AG10803 (cell line): ENCODE data around the gene GPX4.
A peak's percentile ranks its signal among the peaks of the same experiment; 100 is the strongest.

Experiments used
- DNase-seq: peaks from one replicate; pipeline ENCODE4 v3.0.0; 2010; ENCODE audit warnings: low read depth
- H3K4me3 ChIP-seq: 2 replicates; pipeline ENCODE4 v1.5.1; 2011; ENCODE audit warnings: mild to moderate bottlenecking, low read length, control low read depth
- TF ChIP-seq, protein P1 (sequence below): conservative IDR thresholded peaks from 2 replicates; pipeline ENCODE4 v1.5.1; 2011; ENCODE audit warnings: mild to moderate bottlenecking, low read length, control low read depth, inconsistent platforms

The GPX4 gene

DNA sequence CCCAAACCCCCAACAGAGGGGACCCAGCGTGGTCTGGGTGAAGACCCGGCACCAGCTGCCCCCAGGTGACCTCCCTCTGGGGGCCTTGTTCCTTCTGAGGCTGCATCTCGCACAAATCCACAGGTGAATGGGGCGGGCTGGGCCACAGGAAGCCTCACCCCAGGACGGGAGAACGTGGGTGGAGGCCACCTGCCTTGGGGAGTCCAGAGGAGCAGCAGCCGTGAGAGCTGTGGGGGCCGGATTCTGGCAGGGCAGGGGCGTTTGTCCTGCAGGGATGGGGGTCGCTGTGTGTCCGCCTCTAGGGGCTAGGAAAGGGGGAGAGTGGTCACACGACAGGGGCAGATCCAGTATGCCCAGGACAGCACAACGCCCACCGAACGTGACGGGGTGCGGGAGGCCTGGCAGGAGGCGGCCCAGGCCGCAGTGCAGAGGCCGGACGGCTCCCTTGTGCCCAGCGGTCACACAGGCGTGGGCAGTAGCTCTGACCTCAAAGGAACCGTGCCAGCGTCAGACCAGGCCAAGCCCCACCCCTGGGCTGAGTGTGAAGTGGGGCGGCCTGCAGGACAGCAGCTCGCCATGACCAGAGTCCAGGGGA lies 15.3 kb upstream of the GPX4 start:
- TF ChIP-seq, protein P1, sequence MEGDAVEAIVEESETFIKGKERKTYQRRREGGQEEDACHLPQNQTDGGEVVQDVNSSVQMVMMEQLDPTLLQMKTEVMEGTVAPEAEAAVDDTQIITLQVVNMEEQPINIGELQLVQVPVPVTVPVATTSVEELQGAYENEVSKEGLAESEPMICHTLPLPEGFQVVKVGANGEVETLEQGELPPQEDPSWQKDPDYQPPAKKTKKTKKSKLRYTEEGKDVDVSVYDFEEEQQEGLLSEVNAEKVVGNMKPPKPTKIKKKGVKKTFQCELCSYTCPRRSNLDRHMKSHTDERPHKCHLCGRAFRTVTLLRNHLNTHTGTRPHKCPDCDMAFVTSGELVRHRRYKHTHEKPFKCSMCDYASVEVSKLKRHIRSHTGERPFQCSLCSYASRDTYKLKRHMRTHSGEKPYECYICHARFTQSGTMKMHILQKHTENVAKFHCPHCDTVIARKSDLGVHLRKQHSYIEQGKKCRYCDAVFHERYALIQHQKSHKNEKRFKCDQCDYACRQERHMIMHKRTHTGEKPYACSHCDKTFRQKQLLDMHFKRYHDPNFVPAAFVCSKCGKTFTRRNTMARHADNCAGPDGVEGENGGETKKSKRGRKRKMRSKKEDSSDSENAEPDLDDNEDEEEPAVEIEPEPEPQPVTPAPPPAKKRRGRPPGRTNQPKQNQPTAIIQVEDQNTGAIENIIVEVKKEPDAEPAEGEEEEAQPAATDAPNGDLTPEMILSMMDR = no peak
- DNase-seq = no peak
- H3K4me3 ChIP-seq = no peak overlapping the region

DNA sequence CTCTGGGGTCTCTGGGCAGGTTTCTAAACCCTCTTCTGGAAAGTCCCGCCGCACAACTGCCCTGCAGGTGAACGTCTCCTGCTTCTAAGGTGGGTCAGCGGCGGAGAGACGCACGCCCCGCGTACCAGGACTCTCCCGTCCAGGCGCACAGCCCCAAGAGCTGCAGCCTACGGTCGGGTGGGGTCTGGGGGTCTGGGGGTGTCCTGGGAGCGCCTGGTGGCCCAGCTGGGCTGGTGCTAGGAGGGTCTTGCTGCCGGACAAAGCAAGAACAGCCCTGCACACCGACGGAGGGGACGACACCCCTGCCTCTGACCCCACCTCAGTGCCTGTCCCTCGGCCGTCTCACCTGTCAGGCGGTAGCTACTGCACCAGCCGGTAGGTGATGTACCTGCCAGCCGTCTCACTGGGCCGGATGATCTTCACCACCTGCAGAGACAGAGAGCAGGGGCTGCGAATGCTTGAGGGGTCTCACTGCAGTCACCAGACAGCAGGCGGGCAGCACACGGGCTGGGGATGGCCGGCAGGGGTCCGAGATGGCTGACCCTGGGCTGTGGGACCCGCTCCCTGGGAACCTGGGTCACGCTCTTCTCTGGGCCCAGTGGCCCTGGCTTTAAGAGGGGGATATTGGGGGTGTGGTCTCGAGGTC lies 14.5 kb upstream of the GPX4 start:
- H3K4me3 ChIP-seq = no peak overlapping the region
- DNase-seq = no peak
- TF ChIP-seq, protein P1 = no peak

DNA sequence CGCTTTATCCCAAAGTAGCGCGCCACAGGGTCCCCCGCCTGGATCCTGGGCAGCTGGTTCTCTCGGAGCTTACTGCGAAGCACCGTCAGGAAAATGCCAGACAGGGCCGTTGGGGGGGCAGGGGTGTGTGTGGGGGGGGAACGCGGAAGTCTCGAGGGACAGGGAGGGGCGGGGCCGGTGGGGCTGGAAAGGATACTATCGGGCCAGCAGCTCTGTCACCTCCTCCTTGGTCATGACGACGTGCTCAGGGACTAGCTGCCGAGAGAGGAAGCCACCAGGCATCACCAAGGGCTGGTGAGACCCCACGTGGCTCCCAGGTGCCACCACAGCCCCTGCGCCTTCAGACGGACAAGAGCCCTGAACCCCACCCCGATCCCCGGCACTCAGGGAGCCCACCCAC lies 13.9 kb upstream of the GPX4 start:
- no peak overlapping the region for H3K4me3 ChIP-seq
- TF ChIP-seq, protein P1 = no peak
- DNase-seq = no peak

DNA sequence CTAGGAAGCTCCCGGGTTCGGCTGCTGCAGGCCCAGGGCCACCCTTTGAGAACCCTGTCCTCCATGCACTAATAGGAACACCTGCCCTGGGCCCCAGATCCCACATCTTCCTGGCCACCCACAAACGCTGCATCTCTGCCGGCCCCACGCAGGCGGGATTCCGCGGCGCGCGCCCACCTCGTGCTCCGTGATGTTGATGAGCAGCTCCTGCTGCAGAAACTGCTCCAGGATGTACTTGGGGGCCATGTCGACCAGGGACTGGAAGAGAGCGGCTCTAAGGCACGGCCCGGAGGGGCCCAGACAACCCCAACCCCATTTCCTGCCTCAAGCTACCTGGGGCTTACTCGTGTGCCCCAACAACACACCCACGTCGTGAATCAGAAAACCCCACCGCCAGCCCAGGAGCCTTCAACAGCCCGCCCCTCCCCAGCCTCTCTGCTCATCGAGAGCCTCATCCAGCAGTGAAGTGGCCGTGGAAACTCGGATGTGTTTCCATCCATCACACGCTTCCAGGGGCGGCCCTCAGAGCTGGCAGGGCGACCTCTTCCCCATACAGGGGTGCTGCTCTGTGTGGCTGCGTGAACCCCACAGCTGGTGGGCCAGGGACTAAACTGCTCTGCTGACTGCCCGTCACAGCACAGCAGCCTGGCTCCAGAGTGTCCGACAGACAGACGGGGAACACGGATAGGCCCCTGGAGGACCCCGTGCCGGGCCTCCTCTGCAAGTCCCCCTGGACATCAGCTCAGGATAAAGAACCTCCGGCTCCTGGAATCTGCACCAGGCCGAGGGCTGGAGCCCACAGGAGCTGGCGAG lies 12.9 kb upstream of the GPX4 start:
- no peak for DNase-seq
- TF ChIP-seq, protein P1 = no peak
- no peak overlapping the region for H3K4me3 ChIP-seq

DNA sequence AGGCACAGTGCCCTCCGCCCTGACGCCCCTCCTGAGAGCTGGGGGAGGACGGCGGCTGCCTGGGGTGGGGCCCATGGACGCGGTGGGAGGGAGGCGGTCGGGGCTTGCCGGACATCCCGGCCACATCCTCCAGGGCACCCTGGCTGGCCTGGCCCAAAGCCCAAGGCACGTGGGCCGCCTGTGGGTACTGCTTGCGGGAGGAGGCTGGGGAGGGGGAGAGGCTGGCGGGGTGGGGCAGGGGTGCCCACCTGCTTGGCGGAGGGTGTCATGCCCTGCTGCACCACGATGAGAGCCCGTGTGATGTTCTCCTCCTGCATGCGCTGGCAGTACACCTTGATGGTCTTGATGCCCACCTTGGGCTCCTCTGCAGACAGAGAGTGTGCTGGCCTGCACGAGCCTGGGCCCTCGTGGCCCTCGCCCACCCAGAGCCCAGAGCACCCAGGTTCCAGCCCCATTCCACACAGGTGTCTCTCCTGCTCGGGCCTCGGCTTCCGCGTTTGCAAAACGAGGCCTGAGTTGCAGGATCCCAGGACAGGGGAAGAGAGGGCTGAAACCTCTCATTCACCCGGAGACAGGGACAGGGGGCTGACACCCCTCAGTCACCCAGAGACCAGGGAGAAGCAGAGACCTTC lies 12.1 kb upstream of the GPX4 start:
- no peak for DNase-seq

DNA sequence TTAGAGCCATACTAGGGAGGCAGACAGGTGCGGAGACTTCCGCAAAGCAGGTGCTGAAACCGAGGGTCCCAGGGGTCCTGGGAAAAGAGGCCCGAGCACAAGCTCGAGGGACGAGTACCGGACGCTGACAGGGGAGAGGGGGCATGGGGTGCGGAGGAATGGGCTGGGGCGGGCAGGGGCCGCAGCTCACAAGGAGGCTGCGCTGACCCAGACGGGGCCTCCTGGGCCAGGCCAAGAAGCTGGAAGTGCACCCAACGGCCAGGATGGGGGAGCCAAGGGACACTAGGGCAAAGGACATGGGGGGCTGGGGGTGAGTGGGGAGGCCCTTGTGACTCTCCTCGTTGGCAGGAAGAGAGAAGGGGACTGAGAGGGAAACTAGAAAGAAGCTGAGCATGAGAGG lies 10.5 kb upstream of the GPX4 start:
- TF ChIP-seq, protein P1 = no peak
- DNase-seq = no peak
- peak overlapping the region; percentile 94 for H3K4me3 ChIP-seq

More for the DNA sequence above, 12.1 kb upstream of the GPX4 start:
- H3K4me3 ChIP-seq = no peak overlapping the region
- TF ChIP-seq, protein P1 = no peak
